Activated naive CD4-positive, alpha-beta T cell treated with anti-CD3 and anti-CD28 coated beads, Interleukin-2, amount 50 U/mL, for 16 hours (primary cell): Measurements from ENCODE around the gene SCAMP3.
"Not testable (repeated sequence)": the region's sequence is repeated elsewhere in the genome, so short reads cannot be mapped to it uniquely, and the experiment has no call there.

Experiments used
- DNase-seq: peaks from one replicate; pipeline ENCODE4 v3.0.0-alpha.2; 2020

SCAMP3 gene

DNA sequence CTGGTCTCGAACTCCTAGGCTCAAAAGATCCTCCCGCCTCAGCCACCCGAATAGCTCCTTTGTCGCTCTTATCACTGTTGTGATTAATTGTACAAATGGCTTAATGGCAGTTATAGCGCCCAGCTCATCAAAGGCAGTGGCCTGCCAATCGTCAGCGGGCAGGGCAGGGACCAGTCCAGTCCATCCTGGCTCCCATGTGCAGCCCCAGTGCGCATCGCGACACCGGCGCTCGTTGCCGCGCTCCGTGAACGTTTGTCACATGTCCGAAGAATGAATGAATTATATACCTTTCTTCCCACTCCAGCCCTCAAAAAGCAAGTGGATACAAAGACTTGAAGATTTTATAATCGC is 35.3 kb downstream of the SCAMP3 start:
- no peak for DNase-seq

DNA sequence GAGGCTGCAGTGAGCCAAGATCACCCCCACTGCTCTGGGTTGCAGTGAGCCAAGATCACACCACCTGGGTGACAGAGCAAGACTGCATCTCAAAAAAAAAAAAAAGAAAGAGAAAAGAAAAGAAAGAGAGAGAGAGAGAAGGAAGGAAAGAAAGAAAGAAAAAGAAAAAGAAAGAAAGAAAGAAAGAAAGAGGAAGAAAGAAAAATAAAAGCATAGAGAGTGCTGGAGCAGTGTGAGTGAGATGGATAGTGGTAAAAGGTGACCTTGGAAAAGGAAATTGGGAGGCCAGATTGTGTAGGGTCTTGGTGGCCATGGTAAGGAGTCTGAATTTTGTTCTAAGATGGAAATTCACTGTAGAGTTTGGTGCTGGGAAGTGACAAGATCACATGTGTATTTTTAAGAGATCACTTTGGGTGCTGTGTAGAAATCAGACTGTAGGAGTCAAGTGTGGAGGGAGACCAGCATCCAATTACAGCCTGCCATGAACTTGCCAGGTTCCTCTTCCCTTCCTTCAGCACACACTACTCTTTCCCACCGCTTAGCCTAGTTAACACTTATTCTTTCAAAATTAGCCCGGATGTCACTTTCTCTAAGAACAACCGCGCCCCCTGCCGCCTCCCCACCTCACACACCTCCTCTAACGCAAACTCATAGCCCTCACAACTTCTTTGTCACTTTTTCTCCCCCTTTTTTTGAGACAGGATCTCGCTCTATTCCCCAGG is 35.8 kb downstream of the SCAMP3 start:
- peak; percentile 86 for DNase-seq

DNA sequence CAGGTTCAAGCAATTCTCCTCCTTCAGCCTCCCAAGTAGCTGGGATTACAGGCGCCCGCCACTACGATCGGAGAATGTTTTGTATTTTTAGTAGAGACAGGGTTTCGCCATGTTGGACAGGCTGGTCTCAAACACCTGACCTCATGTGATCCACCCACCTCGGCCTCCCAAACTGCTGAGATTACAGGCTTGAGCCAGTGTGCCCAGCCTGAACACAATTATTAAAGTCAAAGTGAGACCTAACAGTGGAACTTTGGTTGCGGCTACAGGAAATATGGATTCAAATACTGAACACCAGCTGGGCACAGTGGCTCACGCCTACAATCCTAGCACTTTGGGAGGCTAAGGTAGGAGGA is 36.8 kb downstream of the SCAMP3 start:
- DNase-seq: not testable (repeated sequence)

DNA sequence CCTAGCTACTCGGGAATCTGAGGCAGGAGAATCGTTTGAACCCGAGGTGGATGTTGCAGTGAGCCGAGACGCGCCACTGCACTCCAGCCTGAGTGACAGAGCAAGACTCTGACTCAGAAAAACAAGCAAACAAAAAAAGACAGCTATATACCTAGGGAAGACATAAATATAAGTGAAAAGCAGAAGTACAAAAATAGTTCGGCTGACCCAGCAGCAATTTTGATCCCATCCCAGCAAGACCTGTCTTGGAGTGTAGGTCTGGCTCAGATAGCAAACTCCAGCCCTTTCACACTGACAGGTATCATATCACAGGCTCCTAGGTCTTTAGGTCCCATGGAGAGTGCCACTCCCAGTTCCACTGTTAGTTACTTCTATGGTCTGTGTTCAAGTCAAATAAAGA is 39.1 kb downstream of the SCAMP3 start:
- DNase-seq: no peak

DNA sequence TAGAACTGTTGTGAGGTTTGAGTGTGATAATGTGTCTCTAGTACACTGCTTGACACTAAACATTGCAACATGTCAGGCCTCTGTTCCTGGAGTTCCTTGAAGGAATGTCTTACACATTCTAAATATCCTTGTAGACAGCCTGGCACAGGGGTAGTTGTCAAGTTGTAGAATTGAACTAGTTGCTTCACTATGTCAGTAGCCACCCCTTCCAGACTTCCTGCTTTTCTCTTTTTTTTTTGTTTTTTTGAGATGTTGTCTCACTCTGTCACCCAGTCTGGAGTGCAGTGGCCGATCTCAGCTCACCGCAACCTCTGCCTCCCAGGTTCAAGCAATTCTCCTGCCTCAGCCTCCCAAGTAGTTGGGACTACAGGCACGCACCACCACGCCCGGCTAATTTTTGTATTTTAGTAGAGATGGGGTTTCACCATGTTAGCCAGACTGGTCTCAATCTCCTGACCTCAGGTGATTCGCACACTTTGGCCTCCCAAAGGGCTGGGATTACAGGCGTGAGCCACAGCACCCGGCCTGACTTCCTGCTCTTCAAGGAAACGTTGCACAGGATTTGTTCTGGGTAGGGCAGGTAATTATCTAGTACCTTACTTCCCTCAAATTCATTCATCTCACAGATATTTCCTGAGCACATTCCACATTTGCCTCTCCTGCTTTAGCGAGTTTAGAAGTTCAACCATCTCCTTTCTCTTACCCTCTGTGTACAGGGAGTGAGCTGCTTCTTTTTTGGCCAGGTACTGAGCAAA is 41.8 kb downstream of the SCAMP3 start:
- DNase-seq: not testable (repeated sequence)

DNA sequence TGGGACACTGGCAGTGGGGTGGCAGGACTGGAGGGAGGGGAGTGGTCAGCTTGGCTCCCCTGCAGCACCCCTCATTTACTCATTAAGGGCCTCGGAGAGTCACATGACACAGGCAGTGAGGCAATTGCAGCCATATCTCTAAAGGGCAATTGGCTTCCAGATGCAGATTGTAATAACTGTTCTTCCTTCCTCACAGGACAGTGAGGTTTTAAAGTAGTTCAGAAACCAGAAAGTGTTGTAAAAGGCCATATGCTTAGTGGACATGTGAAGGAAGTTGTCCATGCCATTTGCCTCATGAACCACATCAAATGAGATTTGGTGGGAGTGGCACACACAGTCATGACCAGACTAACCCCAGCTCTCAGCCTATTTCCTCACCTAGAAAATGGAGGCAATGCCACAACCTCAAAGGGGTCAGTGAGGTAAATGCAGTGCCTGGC is 42.5 kb downstream of the SCAMP3 start:
- no peak for DNase-seq

DNA sequence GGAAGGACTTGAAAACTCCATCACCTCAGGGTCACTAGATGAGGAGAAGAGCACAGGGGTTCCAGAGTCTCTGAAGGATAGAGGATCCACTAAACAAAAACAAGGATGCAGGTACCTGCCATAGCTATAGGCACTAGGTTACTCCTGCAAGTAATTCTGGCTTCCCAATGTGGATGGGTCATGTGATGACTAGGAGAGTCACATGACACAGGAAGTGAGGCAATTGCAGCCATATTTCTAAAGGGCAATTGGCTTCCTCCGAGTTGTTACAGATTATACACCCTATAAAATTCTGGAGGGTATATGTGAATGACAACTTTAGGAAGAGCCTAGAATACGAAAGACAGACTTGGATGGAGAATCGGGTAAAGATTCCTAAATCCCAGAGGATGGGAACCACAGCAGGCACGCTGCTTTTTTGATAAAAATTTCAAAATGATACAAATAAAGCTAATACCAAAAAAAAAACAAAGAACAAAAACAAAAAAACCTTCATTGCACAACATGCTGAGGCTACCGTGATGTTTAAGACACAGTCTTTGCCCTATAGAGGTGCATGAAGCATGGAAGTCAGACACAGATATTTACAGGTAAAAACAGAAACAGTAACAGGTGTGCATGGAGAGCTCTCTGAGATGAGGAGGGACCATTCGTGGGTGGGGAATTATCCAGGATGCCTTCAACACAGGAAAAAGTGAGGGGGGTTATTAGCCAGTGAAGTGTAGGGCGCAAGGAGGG is 43.1 kb downstream of the SCAMP3 start:
- no peak for DNase-seq

DNA sequence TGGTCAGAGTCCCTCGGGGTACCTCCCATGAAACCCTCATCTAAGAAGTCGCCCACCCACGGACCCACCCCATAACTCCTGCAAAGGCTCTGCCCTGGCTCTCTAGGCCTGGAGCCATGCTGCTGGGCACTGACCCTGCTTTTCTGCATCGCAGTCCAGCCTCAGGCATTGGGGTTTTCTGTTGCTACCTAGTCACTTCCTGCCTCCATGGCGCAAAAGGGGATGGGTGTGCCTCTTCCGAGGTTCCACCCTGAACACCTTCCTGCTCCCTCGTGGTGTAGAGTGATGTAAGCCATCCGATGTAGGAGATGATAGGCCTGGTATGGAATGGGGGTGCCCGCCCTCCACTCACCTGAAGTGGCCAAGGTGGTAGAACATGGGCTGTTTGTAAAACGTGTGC is 47.5 kb downstream of the SCAMP3 start:
- not testable (repeated sequence) for DNase-seq

DNA sequence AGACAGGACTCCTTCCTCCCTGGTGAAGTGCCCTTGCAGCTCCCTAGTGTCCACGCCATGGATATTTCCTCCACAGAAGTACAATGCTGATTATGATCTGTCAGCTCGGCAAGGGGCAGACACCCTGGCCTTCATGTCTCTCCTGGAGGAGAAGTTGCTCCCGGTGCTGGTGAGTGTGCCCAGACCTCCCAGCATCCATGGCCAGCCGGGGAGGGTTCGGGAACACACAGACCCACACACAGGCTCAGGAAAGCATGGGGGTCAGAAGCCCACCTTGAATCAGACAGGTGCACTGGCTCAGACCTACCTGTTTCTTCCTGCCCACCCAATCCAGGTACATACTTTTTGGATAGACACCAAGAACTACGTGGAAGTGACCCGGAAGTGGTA is 50.1 kb downstream of the SCAMP3 start:
- not testable (repeated sequence) for DNase-seq

DNA sequence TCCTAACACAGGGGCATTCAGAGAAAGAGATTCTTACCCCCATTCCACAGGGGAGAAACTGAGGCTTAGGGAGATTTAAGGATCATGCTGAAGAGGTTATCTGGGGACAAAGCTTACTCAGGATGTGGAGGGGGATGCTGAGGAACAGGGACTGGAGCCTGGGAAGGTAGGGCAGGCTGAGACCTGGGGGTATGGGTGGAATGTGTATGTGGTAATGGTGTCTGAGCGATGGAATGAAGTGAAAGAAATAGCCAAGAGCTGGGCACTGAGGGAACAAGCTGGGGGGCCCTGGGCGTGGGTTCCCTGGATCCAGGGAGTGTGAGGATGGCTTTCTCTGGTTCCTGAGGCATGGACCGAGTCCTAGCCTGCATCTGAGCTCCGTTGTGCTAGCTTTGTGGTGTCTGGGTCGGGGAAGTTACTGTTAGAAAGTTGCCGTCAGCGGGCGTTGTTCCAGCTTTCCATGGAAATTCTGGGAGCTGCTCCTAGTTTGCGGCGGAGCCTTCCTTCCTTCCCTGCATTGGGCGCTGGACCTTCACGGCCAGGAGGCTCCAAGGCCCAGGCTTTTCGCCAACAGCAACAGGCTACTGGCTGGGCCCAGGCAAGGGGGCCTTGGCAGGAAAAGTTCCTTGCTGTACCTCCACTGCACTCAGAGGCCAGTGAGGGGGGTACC is 50.6 kb downstream of the SCAMP3 start:
- not testable (repeated sequence) for DNase-seq

DNA sequence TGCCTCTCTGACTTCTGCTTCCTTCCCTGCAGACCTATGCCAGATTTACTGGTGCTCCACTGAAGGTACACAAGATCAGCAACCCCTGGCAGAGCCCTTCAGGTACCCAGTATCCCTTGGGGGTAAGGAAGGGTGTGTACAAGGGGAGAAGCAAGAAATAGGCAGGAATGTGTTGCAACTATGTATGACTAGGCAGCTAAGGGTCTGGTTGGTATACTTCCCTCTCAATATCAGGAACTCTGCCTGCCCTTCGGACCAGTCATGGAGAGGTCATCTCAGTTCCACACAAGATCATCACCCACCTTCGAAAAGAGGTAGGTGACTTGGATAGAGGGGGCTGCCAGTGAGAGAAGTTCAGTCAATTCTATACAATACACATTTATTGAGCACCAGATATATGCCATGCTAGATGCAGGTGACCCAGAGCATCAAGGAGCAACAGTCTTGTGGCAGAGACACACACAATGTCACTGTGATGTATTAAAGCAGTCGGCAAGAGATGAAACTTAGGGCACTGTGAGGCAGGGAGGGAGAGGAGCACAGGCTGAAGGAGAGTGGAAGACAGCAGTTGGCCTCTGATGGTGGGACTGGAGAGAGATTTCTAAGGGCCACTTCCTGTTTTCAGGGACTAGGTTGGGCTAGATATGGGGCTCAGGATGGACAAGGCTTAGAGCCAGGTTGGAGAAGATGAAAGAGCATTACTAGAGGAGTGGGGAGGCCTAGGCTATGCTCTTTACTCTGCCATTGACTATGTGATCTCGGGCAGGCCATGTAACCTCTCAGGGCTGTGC is 51.7 kb downstream of the SCAMP3 start:
- DNase-seq: no peak

DNA sequence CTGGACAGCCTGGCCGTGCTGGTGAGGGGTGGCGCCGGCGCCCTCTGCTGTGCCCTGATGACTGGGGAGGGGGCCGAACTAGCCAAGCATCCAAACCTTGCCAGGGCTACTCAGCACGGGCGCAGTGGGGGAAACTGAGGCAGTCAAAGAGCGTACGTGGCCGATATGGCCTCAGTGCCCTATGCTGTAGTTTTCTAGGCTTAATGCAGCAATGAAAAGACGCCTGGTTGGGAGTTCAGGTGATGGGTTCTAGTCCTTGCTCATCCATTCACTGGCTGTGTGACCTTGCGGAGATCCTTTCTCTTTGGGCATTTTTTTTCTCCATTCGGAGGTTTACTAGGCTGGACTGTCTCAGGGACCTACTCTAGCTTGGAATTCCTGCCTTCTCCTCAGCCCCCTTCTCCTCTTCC is 52.8 kb downstream of the SCAMP3 start:
- DNase-seq: no peak

DNA sequence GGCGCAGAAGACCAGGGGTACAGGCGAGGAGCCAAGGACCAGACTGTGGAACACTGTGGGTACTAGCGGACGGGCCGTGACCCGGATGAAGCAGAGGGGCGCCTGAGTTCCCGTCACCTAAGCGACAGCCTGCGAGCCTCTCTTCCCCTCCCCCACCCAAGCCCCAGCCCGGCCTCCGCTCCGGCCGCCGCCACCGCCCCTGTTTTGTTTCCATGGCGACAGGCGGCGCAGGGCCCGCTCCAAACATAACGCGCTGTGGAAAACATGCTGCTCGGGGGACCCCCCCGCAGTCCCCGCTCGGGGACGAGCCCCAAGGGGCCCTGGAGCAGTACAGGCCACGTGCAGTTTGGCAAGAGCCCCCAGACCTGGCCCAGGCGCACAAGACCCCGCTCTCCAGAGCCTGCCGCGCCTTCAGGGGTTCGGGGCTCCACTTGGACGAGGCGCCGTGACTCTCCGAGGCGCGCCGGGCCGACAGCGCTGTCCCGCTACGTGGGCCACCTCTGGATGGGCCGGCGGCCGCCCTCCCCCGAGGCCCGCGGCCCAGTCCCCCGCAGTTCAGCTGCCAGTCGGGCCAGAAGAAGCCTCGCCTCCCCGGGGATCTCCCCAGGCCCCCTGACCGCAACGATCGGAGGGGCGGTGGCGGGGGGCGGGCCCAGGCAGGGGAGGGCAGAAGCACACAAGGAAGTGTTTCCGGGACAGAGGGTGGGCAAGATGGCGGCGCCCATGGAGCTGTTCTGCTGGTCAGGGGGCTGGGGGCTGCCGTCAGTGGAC is 53.4 kb downstream of the SCAMP3 start, which contains the start of gene MTX1:
TSS of gene MTX1 (plus strand) at position 155 of the 771 bp plus-strand sequence. CDS start at position 265, 110 bp downstream.
- DNase-seq: peak; percentile 88

DNA sequence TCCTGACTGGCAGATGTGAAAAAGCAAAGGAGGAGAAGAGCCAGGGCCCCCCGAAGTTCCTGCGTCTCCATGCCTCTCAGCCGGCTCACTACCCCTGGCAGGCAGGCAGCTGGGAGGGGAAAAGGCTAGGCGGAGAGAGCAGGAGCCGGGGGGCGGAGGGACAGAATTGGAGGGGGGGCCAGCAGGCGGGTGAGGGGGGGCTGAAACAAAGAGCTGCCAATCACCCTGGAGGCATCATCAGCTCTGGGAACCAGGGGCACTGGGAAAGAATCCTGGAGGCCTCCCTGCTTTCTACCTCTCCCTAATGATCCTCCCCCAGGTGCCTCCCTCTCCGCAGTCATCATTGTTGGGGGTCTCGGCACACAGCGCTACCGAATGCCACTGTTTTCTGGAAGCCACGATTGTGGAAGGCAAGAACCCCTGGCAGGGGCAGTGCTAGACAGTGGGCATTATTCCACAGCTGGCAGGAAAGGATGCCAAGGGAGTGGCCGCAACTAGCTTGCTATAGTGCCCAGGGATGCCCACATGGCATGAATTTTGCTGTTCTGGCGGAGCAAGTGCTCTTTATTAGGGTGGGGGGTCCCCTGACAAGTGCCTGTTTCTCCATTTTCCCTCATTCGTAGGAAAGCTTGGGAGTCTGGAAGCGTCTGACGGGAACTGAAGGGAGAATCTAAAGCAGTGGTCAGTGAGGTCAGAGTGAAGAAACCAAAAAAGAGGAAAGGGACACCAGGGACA is 54.2 kb downstream of the SCAMP3 start, which contains the start of gene THBS3:
TSS of gene THBS3 (minus strand) at position 92 of the 735 bp plus-strand sequence. CDS start at position 71, 21 bp downstream.
- no peak for DNase-seq

DNA sequence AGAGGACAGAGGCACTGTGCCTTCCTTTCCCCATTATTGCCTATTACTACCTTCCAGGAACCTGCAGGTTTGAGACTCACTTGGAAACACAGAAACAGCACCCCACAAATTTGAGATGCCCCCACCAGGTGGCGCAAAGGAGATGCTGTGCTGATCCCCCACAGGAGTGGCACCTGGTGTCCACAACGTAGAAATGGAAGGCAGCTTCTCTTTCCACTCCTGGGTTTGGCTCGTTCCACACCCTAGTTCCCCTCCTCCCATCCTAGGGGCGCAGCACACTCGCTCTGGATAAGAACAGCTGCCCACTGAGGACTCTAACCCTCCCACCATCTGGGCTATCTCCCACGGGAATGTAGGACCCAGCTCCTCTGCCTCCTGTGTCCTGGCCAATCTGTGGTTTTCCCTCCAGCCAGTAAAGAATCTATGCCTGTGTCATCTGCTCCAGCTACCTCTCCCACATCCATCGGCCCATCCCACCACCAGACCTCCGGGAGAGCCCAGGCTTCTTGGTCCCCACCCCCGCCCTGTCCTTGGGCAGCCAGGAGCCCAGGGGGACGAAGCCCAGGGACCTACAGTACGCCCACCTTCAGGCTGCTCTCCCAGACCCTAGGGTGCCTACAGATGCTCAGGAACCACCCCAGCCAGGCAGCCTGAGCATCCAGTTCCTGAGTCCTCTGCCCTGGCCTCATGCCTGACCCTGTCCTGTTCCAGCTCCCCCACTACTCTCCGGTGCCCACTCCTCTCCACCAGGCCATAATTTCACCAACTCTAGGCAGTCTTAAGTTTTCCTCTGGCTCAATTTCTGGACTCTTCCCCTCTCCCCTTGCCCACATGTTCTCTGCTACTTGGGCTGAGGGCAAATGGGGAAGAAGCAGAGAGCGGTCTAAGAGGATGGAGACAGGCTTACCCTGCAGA is 55.0 kb downstream of the SCAMP3 start:
- peak; percentile 91 for DNase-seq
